Epidermal melanocyte (primary cell): ENCODE measurements around the gene TEF.

Experiments
- DNase-seq: peaks from one replicate; pipeline ENCODE4 v3.0.0; 2011; ENCODE audit warnings: low spot score; ENCODE audit not compliant: insufficient read length

TEF gene, protein sequence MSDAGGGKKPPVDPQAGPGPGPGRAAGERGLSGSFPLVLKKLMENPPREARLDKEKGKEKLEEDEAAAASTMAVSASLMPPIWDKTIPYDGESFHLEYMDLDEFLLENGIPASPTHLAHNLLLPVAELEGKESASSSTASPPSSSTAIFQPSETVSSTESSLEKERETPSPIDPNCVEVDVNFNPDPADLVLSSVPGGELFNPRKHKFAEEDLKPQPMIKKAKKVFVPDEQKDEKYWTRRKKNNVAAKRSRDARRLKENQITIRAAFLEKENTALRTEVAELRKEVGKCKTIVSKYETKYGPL

GRCh38 chr22:41381329-41382097 lies at the start of gene TEF:
TSS of gene TEF (plus strand) at chr22:41381942. CDS start at chr22:41382045, 103 bp downstream.
- DNase-seq = peak; percentile 99

DNA sequence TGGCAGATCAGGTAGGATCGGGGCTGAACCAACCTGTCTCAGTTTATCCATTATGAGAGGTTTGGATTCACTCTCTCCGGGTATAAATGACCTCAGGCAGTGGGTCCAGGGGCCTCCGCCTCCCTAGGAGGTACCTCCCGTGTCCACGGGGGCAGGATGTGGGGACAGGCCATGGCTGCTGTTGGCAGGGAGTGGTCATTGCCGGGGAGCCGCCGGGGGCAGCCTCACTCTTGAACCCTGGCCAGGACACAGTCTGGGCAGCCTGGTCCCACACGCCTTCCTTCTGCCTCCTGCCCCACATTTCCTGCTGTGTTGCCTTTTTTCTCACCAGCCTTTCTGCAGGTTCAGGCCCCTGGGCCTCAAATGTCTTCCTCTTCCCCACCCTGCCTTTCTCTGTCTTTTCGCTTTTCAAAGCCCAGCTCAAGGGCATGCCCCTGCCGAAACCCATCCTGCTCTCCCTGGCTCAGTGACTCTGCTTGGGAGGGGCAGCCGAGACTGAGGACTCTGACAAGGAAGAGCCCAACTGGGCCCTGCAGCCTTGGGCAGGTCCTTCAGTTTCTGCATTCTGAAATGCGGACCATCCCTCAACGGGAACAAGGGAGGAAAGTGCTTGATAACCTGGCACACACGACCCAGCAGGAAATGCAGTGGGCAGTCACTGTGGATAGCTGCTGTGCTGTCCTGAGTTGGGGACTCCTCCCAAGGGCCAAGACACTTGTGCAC lies 49.4 kb upstream of the TEF start:
- no peak for DNase-seq

GRCh38 chr22:41333806-41334205 lies 47.9 kb upstream of the TEF start:
- no peak for DNase-seq

- DNase-seq = no peak
Observed at GRCh38 chr22:41334215-41334614, 47.5 kb upstream of the TEF start.

DNA sequence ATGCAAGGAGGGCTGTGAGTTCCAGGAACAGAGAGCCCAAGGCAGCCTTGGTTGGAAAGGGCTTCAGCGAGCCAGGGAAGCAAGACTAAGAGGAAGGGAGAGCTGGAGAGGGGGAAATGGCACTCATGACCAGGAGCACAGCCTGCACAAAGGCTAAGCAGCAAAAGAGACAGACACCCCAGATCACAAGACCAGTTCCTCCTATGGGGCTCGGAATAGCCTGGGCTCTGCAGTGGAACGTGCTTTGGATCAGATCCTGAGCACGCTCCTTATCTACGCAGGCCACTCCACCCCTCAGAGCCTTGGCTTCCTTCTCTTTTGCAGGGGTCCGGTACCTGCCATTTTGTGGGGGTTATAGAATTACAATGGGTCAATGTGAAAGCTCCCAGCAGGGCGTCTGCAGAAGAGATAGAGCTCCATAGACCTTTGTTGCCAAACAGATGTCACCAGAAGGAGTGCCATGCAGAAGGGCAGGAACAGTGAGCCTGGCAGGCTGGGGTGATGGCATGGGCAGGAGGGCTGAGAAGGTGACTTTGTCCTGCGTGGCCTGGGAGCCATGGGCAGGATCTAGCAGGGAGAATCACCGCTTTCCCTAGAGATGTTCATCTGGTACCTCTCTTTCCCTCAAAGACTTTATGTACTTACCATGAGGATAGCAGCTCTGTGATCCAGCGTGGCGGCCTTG lies 46.6 kb upstream of the TEF start:
- DNase-seq = no peak

DNA sequence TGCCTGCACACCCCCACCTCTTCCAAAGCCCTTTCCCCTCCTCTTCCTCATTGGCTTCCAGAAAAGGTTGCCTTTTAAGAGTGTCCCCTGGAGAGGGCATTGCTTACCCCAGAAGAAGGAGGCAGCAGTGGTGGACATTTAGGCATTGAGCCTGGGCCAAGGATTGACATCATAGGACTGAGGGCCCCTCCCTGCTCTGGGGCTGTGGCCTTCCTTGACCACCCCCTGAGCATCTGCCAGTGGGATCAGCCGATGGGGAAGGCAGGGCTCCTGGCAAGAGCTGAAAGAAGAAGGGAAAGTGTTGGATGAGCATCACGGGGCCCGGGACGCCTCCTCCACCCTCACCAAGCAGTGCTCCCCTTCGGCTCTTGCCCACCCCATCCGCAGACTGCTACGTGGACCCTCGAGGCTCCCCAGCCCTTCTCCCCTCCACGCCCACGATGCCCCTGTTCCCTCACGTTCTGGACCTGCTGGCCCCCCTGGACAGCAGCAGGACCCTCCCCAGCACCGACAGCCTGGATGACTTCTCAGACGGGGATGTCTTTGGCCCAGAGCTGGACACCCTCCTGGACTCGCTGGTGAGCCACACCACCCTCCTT lies 43.0 kb upstream of the TEF start:
- DNase-seq = no peak

DNA sequence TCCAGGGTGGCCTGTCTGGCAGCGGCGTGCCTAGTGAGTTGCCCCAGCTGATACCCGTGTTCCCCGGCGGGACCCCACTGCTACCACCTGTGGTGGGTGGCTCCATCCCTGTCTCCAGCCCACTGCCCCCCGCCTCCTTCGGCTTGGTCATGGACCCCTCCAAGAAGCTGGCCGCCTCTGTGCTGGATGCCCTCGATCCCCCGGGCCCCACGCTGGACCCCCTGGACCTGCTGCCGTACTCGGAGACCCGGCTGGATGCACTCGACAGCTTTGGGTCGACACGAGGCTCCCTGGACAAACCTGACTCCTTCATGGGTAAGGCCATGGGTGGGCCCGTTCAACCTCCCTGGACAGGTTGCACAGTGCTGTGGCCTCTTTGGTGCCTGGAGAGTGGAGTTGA lies 41.9 kb upstream of the TEF start:
- DNase-seq = no peak

- DNase-seq = no peak
Observed at GRCh38 chr22:41340357-41340756, 41.4 kb upstream of the TEF start.

GRCh38 chr22:41341012-41341411 lies 40.7 kb upstream of the TEF start:
- DNase-seq = no peak

GRCh38 chr22:41341990-41342389 lies 39.8 kb upstream of the TEF start:
- no peak for DNase-seq

- DNase-seq = no peak
Observed at GRCh38 chr22:41343300-41343699, 38.4 kb upstream of the TEF start.

GRCh38 chr22:41343717-41344116 lies 38.0 kb upstream of the TEF start:
- no peak for DNase-seq

DNA sequence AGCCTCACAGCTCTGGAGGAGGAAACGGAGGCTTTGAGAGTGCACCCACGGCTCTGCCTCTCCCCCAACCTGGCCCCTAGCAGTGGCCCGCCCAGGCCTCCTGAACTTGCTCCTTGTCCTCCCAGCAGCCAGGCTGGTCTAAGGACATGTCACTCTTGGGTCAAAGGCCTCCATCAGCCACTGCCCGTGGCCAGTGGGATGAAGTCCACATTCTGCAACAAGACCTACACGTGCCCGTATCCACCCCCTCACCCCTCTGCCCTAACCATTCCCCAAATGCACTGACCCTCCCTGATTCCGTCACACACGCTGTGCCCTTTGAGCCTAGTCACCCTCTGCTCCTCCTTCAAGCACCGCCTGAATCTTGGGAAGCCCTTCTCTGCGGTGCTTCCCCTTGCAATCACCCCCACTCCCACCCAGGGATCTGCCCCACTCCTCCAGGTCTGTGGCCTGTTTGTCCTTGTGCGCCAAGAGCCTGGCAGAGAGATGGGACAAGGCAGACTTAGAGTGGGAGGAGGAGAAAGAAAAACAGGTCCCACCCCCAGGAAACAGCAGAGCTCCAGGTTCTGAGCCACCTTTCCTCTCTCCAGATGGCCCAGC lies 37.5 kb upstream of the TEF start:
- no peak for DNase-seq

GRCh38 chr22:41345807-41346335 lies 35.9 kb upstream of the TEF start:
- DNase-seq = no peak

GRCh38 chr22:41347066-41347859 lies 34.5 kb upstream of the TEF start:
- DNase-seq = no peak

DNA sequence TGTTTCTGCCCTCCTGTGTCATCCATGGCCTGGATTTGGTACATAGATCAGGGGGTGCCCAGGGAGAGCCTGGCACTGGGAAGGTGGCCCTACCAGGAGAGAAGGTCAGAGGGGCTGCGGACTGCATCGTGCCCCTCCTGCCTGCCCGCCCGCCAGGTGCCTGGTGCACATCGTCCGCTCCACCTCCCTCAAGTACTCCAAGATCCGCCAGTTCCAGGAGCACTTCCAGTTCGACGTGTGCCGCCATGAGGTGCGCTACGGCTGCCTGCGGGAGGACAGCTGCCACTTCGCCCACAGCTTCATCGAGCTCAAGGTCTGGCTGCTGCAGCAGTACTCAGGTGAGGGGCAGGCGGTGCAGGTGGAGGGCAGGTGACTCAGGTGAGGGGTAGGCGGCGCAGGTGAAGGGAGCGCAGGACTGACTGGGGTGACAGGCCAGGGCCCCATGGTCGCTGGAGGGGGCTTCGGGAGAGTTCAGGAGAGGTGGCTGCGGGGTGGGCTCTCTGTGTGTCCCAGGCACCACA lies 32.7 kb upstream of the TEF start:
- DNase-seq = no peak

GRCh38 chr22:41350087-41350486 lies 31.7 kb upstream of the TEF start:
- no peak for DNase-seq

GRCh38 chr22:41351011-41351410 lies 30.7 kb upstream of the TEF start:
- DNase-seq = no peak

DNA sequence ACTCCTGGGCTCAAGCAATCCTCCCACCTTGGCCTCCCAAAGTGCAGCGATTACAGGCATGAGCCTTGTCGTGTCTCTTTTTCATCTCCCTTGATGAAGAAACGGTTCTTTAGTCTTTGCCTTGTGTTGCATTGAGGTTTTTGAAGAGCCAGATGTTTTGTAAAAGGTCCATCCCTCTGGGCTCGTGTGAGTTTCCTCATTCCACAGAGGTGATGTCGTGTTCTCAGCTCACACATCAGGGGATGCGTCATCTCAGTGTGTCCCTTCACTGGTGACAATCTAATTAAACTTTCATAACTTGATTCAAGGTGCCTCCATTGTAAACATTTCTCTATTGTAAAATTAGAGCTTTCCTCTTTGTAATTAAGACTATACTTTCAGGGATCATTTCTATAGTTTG lies 29.7 kb upstream of the TEF start:
- DNase-seq = peak; percentile 59
